ENCODE measurements around the gene INF2.
A peak's percentile ranks its signal among the peaks of the same experiment; 100 is the strongest.
"Not testable (repeated sequence)": the region's sequence is repeated elsewhere in the genome, so short reads cannot be mapped to it uniquely, and the experiment has no call there.

Gene INF2

GRCh38 chr14:104739546-104740516 is 50.4 kb downstream of the INF2 start:
- DNase-seq, result no peak

DNA sequence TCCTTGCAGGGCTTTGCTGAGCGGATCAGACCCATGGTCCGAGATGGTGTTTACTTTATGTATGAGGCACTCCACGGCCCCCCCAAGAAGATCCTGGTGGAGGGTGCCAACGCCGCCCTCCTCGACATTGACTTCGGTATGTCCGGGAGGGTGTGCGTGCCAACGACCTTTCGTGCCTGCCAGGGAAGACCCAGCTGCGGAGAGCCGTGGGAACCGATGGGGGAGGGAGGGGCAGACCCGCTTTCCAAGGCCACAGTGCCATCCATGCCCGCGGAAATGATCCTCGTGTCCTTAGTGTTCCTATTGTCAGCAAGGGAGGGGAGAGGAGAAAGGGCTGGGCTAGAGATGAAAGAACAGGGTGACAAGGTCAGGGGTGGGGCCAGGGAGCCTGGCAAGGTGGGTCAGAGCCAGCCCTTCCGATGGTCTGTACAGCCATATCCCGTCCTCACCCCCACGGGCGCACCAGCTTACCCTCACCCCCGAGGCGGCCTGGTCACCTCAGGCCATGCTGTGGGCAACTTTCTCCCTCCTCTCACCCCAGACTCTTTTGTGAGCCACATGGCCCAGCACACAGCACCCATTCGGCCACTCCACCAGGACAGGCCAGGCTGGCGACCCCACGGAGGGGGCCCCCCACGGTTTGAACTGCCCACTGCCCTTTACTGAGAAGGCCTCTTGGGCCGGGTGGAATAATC is 51.8 kb downstream of the INF2 start:
- DNase-seq, result no peak

DNA sequence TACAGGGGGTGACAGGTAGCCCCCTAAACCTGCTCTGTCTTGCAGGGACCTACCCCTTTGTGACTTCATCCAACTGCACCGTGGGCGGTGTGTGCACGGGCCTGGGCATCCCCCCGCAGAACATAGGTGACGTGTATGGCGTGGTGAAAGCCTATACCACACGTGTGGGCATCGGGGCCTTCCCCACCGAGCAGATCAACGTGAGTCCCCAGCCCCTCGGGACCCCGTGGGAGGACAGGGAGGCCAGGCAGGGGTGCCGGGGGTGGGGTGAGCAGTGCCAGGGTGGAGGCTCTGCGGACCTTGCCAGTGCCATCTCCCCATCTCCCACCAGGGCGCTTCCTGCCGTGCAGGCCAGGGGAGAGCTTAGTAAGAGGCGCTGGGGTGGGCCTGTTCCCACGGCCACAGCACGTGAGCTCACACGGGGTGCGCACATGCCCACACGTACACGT is 52.4 kb downstream of the INF2 start:
- DNase-seq, result no peak

DNA sequence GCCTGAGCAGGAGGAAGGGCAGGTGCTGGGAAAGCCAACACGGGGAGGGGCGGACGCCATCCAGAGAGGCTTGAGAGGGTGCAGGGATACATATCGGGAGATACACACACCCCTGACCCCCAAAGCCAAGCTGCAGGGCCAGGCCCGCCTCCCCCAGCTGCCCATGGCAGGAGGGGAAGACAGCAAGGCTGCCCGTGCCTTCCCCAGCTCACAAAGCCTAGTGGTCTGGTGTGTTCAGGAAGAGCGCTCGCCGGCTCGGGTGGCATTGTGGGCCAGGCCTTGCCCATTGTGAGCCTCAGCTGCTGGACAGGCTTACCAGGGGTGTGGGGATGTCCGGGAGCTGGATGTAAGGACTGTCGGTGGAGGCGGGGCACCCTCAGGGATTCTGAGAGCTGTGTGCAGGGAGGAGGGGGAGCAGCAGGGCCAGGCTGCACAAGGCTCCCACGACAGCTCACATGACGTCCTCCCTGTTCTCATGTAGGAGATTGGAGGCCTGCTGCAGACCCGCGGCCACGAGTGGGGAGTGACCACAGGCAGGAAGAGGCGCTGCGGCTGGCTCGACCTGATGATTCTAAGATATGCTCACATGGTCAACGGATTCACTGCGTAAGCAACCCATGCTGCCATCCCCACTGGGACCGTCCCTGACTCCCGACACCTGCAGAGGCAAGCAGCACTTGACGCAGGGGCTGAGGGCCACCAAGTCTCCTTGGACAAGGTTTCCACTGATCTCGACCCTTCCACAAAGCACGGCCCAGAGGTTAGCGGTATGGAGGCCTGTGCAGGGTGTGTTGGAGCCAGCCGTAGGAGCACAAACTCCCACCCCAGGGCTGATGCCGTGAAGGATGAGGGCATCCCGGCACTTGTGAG is 53.4 kb downstream of the INF2 start:
- DNase-seq, result no peak

DNA sequence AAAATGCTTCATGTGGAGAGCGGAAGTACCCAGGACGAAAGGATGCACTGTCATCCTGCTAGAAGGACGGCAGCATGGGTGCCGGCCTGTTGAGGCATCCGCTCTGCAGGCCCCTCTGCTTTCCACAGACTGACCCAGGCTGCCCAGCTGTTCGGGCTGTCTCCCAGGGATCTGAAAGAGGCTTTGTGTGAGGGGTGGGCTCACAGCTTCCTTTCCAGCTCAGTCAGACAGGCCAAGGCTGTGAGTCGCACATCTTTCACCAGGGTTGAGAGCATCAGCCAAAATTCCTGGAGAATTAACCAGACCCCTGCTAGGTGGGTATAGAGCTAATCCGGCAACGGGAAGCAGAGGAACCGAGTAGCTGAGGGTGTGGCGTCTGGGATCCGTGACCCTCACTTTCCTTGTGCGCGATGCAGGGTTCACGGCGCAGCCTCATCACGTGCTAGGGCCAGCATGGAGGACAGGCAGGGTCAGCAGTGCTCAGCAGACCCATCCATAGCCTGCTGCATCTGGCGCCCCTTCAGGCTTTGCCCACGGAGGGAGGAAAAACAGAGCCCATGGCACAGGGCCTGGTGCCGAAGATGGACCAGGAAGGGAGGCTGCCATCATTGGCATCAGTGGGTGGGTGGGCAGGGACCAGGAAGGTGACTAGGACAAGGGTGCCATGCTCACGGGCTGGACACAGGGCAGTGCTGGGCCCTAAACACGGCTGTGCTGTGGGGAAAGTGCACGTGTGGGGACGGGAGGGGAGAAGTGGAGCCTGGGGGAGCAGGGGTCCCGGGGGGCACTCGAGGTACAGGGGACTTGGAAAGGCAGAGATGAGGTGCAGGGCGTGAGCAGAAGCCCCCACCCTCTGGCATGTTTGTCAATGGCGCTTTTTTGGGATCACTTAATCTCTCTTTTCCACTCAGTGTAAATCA is 54.3 kb downstream of the INF2 start:
- no peak for DNase-seq

DNA sequence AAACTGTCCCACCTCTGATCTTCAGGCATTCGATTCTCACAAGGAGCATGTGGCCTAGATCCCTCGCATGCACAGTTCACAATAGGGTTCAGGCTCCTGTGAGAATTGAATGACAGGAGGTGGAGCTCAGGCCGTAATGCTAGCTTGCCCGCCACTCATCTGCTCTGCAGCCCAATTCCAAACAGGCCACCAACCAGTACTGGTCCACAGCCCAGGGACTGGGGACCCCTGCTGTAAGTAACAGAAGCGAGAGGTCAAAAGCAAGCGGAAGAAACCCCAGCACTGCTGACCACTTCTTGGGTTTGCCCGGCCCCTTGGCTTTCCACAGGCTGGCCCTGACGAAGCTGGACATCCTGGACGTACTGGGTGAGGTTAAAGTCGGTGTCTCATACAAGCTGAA is 55.1 kb downstream of the INF2 start:
- no peak for DNase-seq

DNA sequence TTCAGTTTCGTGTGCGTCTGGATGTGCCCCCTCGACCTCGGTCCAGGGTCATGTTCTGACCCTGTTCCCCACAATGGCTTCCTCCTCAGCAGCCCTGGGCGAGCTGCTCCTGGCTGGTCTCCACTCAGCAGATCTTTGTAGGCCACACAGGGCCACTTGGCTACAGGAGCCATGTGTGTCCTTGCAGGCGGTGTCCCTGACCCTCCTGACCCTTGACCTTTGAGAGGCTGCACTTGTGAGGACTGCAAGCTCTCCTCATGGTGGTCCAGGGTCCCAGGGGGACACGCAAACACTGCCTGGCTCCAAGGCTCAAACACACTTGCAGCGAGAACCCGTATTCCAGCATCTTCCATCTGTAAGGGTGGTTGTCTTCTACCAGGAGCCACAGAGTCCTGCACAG is 56.0 kb downstream of the INF2 start:
- DNase-seq, result no peak

DNA sequence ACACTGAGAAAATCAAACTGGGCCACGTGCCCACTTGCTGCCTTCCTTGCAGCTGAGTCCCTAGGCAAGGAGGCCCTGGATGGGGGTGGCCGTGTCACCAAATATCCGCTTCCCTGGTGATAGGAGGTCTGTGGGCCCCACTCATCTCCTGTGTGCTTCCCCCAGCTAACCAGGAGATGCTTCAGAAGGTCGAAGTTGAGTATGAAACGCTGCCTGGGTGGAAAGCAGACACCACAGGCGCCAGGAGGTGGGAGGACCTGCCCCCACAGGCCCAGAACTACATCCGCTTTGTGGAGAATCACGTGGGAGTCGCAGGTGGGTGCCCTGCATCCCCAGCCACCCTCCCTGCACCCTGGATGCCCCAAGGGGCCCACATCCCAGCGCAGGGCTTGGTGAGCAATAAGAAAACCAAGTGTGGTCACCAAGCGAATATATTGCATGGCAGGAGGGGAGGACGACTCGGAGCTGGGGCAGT is 56.7 kb downstream of the INF2 start:
- DNase-seq, result no peak

DNA sequence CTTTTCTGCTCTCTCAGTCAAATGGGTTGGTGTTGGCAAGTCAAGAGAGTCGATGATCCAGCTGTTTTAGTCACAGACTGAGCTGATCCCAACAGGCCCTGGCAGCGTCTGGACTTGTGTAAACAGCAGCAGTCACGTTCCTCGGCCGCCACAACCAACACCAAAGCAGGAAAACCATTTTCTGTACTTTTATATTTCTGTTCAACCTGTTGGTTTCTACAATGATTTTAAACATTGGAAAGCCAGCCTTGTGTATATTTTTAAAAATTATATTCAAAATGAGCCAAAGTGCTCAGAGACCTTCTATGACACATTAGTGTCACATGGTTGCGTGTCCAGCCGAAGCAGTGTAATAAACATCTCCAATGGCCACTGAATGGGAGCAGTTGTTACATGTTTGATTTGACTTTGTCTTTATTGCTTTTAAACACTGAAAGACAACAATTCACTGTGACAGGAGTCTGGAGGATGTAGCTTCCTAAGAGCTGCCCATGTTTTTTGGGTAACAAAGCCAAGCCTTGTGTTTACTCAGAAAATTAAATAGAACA is 57.6 kb downstream of the INF2 start:
- peak; percentile 84 for DNase-seq

- no peak for DNase-seq
Measured at GRCh38 chr14:104747876-104748275, 58.5 kb downstream of the INF2 start.

- no peak for DNase-seq
Measured at GRCh38 chr14:104749111-104749649, 59.8 kb downstream of the INF2 start.

- DNase-seq, result no peak
Measured at GRCh38 chr14:104750056-104750752, 60.8 kb downstream of the INF2 start.

DNA sequence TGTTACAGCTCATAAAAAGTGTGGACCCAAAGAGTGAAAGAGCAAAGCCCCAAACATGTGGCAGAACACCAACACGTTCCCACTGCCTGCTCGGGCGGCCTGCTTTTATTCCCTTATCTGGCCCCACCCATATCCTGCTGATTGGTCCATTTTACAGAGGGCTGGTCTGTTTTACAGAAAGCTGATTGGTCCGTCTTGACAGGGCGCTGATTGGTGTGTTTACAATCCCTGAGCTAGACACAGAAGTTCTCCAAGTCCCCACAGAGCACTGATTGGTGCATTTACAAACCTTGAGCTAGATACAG is 61.3 kb downstream of the INF2 start:
- DNase-seq, result not testable (repeated sequence)

GRCh38 chr14:104751539-104752422 is 62.4 kb downstream of the INF2 start:
- DNase-seq, result no peak

DNA sequence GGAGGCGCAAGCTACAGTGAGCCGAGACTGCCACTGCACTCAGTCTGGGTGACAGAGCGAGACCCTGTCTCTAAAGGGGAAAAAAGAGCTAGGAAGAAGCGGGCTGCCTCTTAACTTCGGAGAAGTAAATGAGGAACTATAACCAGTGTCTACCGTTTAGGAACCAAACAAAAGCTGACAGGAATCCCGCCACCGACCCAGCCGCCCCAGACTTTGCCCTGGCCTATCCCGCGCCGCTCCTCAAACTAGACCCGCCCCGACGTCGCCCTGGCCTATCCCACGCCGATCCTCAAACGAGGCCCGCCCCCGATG is 63.0 kb downstream of the INF2 start:
- DNase-seq, result no peak

DNA sequence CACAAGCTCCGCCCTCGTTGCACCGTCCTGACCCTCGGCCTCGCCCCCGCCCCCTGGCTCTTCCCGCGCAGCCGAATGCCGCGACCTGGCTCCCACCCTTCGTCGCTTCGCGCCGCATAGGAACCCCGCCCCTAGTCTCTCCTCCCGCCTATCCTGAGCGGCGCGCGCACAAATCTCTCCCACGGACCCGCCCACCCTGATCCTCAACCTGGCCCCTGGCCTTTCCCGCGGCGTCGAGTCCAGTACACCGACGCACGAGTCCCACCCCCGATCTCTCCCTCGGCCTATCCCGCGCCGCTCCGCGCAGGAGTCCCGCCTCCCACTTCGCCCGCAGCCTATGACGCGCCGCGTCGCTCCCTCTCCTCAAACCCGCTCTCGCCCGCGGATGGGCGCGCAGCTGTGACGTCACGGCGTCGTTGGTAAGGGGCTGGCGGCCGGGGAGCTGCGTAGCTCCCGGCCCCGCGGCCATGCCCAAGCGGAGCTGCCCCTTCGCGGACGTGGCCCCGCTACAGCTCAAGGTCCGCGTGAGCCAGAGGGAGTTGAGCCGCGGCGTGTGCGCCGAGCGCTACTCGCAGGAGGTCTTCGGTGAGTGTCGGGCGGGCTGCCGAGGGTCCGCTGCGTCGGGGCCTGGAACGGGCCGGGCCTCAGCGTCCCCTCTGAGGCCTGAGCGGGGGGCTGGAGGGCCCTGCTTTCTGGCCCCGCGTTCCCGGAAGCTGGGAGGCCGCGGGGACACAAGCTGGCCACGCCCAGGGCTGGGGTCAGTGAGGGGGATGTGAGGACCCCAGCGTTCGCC is 63.5 kb downstream of the INF2 start, which contains the start of gene SIVA1:
Gene SIVA1 (plus strand): TSS at position 413 of the 793 bp plus-strand sequence. CDS start 55 bp downstream, at position 468.
- peak; percentile 100 for DNase-seq

GRCh38 chr14:104753528-104754212 is 64.3 kb downstream of the INF2 start:
- no peak for DNase-seq

GRCh38 chr14:104754213-104754851 is 64.9 kb downstream of the INF2 start:
- DNase-seq, result no peak

Measured in NCI-H748 treated with DMSO at 0.1 percent for 48 hours (cell line).